HS-27A (cell line): ENCODE results near the gene MLPH.

Experiments used
- DNase-seq: peaks from one replicate; pipeline ENCODE4 v3.0.0-alpha.2; 2012; ENCODE audit warnings: low read depth, missing footprints

MLPH gene

GRCh38 chr2:237603049-237603717, 116.1 kb downstream of the MLPH start:
- no peak for DNase-seq

- DNase-seq, result no peak
Measured at GRCh38 chr2:237603718-237604362, 116.8 kb downstream of the MLPH start.

GRCh38 chr2:237604391-237604790, 117.3 kb downstream of the MLPH start:
- DNase-seq, result no peak
